RWPE2 (cell line): ENCODE data around the gene AKAP7.
A peak's percentile ranks its signal among the peaks of the same experiment; 100 is the strongest.

Source experiments
- ATAC-seq: fragments of 200-7000 bp; cut with Tn5 transposase; 3 replicates; pipeline ENCODE4 v1.9.1; 2021; ENCODE audit warnings: low read depth
- DNase-seq: peaks from one replicate; pipeline ENCODE4 v3.0.0-alpha.2; 2020; ENCODE audit warnings: low spot score
- H3K27ac ChIP-seq: fragments of 450-650 bp; 2 replicates; pipeline ENCODE4 v1.5.1; 2017; ENCODE audit warnings: mild to moderate bottlenecking; ENCODE audit not compliant: poor library complexity, severe bottlenecking
- H3K27me3 ChIP-seq: fragments of 250-450 bp; sonication (Bioruptor Pico); 2 replicates; pipeline ENCODE4 v1.5.1; 2021; ENCODE audit warnings: mild to moderate bottlenecking, moderate library complexity; ENCODE audit not compliant: insufficient read depth, poor library complexity, severe bottlenecking
- H3K36me3 ChIP-seq: fragments of 250-450 bp; sonication (Bioruptor Pico); 2 replicates; pipeline ENCODE4 v1.5.1; 2020; ENCODE audit warnings: low read depth, mild to moderate bottlenecking, moderate library complexity
- H3K4me1 ChIP-seq: fragments of 250-450 bp; sonication (Bioruptor Pico); 2 replicates; pipeline ENCODE4 v1.5.1; 2021; ENCODE audit warnings: mild to moderate bottlenecking, moderate library complexity; ENCODE audit not compliant: insufficient read depth, poor library complexity, severe bottlenecking
- H3K4me3 ChIP-seq: fragments of 250-450 bp; sonication (Bioruptor Pico); 2 replicates; pipeline ENCODE4 v1.5.1; 2021; ENCODE audit warnings: mild to moderate bottlenecking, moderate library complexity; ENCODE audit not compliant: severe bottlenecking
- H3K9me3 ChIP-seq: fragments of 250-450 bp; sonication (Bioruptor Pico); 2 replicates; pipeline ENCODE4 v1.5.1; 2021; ENCODE audit warnings: mild to moderate bottlenecking, moderate library complexity; ENCODE audit not compliant: severe bottlenecking
- TF ChIP-seq, protein P1 (sequence below): fragments of 450-650 bp; IDR thresholded peaks from one replicate; pipeline ENCODE4 v1.5.1; 2017; ENCODE audit warnings: mild to moderate bottlenecking, moderate library complexity; ENCODE audit not compliant: poor library complexity, severe bottlenecking

The AKAP7 gene

DNA sequence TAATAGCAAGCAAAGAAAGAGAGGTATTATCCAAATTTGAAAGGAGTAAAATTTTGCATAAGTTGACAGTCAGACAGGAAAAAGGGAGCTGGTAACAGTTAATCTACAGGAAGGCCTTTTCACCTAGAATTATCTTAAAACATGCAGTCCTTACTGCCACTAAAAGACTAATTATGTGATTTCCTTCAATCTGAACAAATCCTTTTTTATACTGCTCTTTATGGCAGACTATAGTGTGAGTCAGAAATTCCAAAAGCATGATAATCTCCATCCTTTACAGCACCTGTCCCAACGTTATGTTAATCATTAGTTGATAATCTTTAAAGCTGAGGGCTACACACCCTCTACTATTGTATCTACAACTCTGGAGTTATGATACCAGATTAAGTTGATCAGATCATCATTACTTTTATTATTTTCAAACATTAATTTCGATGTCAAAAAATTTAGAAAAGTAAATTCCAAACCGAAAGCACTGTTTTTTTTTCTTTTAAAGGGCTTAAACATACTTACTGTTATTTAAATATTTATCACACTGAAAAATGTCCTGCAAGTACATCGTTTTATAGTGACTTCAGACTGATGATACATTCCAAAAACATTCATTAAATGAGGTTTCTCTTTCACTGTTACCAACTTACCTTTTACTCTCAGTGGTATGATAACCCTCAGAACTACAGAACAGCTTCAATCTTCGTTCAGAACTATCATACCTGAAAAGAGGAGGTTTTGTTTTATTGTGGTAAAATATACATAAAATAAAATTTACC lies 33.2 kb upstream of the AKAP7 start:
- peak; percentile 84 for ATAC-seq
- no peaks in the 10 kb centered on the region for H3K9me3 ChIP-seq
- no peaks in the 10 kb centered on the region for H3K36me3 ChIP-seq
- H3K27me3 ChIP-seq: no peaks in the 10 kb centered on the region
- H3K4me1 ChIP-seq: peaks cover 8% of the 10 kb centered on the region
- no peak overlapping the region for H3K4me3 ChIP-seq
- TF ChIP-seq, protein P1, sequence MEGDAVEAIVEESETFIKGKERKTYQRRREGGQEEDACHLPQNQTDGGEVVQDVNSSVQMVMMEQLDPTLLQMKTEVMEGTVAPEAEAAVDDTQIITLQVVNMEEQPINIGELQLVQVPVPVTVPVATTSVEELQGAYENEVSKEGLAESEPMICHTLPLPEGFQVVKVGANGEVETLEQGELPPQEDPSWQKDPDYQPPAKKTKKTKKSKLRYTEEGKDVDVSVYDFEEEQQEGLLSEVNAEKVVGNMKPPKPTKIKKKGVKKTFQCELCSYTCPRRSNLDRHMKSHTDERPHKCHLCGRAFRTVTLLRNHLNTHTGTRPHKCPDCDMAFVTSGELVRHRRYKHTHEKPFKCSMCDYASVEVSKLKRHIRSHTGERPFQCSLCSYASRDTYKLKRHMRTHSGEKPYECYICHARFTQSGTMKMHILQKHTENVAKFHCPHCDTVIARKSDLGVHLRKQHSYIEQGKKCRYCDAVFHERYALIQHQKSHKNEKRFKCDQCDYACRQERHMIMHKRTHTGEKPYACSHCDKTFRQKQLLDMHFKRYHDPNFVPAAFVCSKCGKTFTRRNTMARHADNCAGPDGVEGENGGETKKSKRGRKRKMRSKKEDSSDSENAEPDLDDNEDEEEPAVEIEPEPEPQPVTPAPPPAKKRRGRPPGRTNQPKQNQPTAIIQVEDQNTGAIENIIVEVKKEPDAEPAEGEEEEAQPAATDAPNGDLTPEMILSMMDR: no peak
- DNase-seq: no peak
- H3K27ac ChIP-seq: peak overlapping the region; percentile 44

DNA sequence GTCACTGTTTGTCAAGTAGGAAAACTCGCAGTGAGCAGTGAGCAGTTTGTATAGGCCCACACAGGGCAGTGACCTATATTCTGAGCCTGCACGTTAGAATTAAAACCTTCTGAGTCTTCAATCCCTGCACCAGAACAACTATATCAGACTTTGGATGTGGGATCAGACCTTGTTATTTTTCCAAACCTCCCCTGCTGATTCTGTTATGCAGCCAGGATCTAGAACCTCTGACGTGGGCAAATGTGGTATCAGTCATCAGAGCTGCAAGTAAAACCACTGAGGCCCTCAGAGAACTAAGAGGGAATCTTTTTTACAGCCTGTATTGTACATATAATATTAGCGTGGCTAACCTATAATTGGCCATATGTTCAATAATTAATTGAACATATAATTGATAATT lies 32.0 kb upstream of the AKAP7 start:
- H3K4me1 ChIP-seq: peaks cover 8% of the 10 kb centered on the region
- no peaks in the 10 kb centered on the region for H3K36me3 ChIP-seq
- H3K27me3 ChIP-seq: no peaks in the 10 kb centered on the region
- no peak overlapping the region for H3K27ac ChIP-seq
- ATAC-seq (no peak), DNase-seq (no peak)
- no peaks in the 10 kb centered on the region for H3K9me3 ChIP-seq
- no peak overlapping the region for H3K4me3 ChIP-seq
- TF ChIP-seq, protein P1: no peak

DNA sequence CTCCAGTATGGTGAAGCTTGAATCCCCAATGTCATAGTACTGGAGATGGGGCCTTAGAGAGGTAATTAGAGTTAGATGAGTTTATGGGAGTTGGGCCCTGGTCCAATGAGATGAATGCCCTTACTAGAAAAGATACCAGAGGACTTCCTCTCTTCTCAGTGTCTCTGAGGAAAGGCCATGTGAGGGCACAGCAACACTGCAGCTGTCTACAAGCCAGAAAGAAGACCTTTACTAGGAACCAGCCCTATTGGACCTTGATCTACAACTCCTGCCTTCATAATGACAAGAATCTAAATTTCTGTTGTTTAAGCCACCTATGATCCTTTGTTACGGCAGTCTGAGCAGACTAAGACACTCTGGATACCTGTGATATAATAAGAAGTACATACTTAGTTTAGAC lies 31.4 kb upstream of the AKAP7 start:
- TF ChIP-seq, protein P1: no peak
- H3K9me3 ChIP-seq: no peaks in the 10 kb centered on the region
- DNase-seq (no peak), ATAC-seq (no peak)
- no peaks in the 10 kb centered on the region for H3K36me3 ChIP-seq
- no peaks in the 10 kb centered on the region for H3K27me3 ChIP-seq
- H3K27ac ChIP-seq: no peak overlapping the region
- peaks cover 8% of the 10 kb centered on the region for H3K4me1 ChIP-seq
- H3K4me3 ChIP-seq: no peak overlapping the region

DNA sequence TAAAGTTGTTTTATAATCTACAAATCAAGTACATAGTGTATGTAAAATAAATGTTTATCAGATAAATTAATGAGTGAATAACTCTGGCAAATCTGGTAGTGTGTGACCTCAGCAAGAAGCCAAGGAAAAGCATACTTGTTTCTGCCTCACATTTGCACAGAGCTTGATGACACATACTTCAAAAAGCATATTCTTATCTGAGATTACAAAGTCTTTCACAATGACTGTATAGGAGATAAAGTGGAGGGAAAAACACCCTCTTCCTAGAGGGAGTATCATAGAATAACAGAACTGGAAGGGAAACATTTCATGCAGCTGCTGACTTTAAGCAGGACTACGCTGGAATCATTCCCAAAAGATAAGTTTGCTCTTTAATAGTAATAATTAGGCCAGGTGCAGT lies 28.1 kb upstream of the AKAP7 start:
- Histone ChIP-seq H3K27me3 (no peaks in the 10 kb centered on the region), H3K36me3 (no peaks in the 10 kb centered on the region), H3K4me3 (no peak overlapping the region), H3K9me3 (no peaks in the 10 kb centered on the region), H3K27ac (no peak overlapping the region), H3K4me1 (peaks cover 4% of the 10 kb centered on the region)
- TF ChIP-seq, protein P1: no peak
- no peak for ATAC-seq
- no peak for DNase-seq

DNA sequence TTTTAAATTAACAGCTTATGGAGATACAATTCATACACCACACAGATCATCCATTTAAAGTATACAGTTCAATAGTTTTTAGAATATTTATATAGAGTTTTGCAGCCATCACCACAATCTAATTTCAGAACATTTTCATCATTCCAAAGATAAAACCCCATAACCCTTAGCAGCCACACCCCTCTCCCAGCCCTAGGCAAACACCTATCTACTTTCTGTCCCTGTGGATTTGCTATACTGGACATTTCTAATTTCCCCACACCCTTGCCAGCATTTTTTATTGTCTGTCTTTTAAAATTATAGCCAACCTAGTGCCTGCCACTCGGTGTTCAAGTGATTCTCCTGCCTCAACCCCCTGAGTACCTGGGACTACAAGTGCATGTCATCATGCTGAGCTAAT lies 23.0 kb upstream of the AKAP7 start:
- no peak for DNase-seq

More for the DNA sequence above, 23.0 kb upstream of the AKAP7 start:
- H3K27ac ChIP-seq: no peak overlapping the region
- no peaks in the 10 kb centered on the region for H3K9me3 ChIP-seq
- no peaks in the 10 kb centered on the region for H3K36me3 ChIP-seq
- no peak for ATAC-seq
- H3K4me3 ChIP-seq: no peak overlapping the region
- no peaks in the 10 kb centered on the region for H3K27me3 ChIP-seq
- H3K4me1 ChIP-seq: no peaks in the 10 kb centered on the region
- TF ChIP-seq, protein P1: no peak
